ENCODE measurements around the gene ATG5.

Gene ATG5

GRCh38 chr6:106204961-106205360 is 120.6 kb downstream of the ATG5 start:
- H3K4me3 ChIP-seq: no peak overlapping the region
- no peak overlapping the region for H3K27ac ChIP-seq
- intact Hi-C loops (cut with DNase I; ENCODE audit: low total_unique reads): no loop called here
- H3K27me3 ChIP-seq: no peaks in the 10 kb centered on the region
- no peak for TF ChIP-seq CTCF (IDR thresholded peaks at IDR 0.05)
- no peaks in the 10 kb centered on the region for H3K9me3 ChIP-seq
- peaks cover 4 to 18% (median 10%) of the 10 kb centered on the region in 3 donors for H3K36me3 ChIP-seq
- no peaks in the 10 kb centered on the region for H3K4me1 ChIP-seq
- no peak for DNase-seq

- no peaks in the 10 kb centered on the region for H3K4me1 ChIP-seq
- peaks cover 4 to 18% (median 12%) of the 10 kb centered on the region in 3 donors for H3K36me3 ChIP-seq
- H3K27ac ChIP-seq: no peak overlapping the region
- no peaks in the 10 kb centered on the region for H3K9me3 ChIP-seq
- intact Hi-C loops (cut with DNase I; ENCODE audit: low total_unique reads): no loop called here
- H3K4me3 ChIP-seq: no peak overlapping the region
- TF ChIP-seq CTCF (IDR thresholded peaks at IDR 0.05): no peak
- DNase-seq: no peak
- no peaks in the 10 kb centered on the region for H3K27me3 ChIP-seq
Observed at GRCh38 chr6:106199998-106200397, 125.6 kb downstream of the ATG5 start.

GRCh38 chr6:106199331-106199730 is 126.2 kb downstream of the ATG5 start:
- no peaks in the 10 kb centered on the region for H3K4me1 ChIP-seq
- no peaks in the 10 kb centered on the region for H3K9me3 ChIP-seq
- H3K36me3 ChIP-seq: peaks cover 4 to 18% (median 12%) of the 10 kb centered on the region in 3 donors
- H3K27me3 ChIP-seq: no peaks in the 10 kb centered on the region
- intact Hi-C loops (cut with DNase I; ENCODE audit: low total_unique reads): no loop called here
- DNase-seq: no peak
- no peak for TF ChIP-seq CTCF (IDR thresholded peaks at IDR 0.05)
- no peak overlapping the region for H3K27ac ChIP-seq
- no peak overlapping the region for H3K4me3 ChIP-seq

- TF ChIP-seq CTCF (IDR thresholded peaks at IDR 0.05): no peak
- intact Hi-C loops (cut with DNase I; ENCODE audit: low total_unique reads): no loop called here
- Histone ChIP-seq H3K27me3 (no peaks in the 10 kb centered on the region), H3K4me3 (no peak overlapping the region), H3K36me3 (peaks cover 4 to 18% (median 12%) of the 10 kb centered on the region in 3 donors), H3K27ac (no peak overlapping the region), H3K9me3 (no peaks in the 10 kb centered on the region), H3K4me1 (no peaks in the 10 kb centered on the region)
- DNase-seq: no peak
Observed at GRCh38 chr6:106197441-106197840, 128.1 kb downstream of the ATG5 start.

- TF ChIP-seq CTCF (IDR thresholded peaks at IDR 0.05): no peak
- no peak overlapping the region for H3K4me3 ChIP-seq
- no peak for DNase-seq
- no peaks in the 10 kb centered on the region for H3K9me3 ChIP-seq
- intact Hi-C loops (cut with DNase I; ENCODE audit: low total_unique reads): no loop called here
- H3K27ac ChIP-seq: no peak overlapping the region
- H3K27me3 ChIP-seq: no peaks in the 10 kb centered on the region
- peaks cover 0 to 4% (median 0%) of the 10 kb centered on the region in 3 donors for H3K36me3 ChIP-seq
- no peaks in the 10 kb centered on the region for H3K4me1 ChIP-seq
Observed at GRCh38 chr6:106194949-106195921, 130.3 kb downstream of the ATG5 start.
